ENCODE measurements around the gene ENTHD1.

ENTHD1 gene

GRCh38 chr22:39731481-39731880 lies 162.1 kb downstream of the ENTHD1 start:
- no peak for DNase-seq (ENCODE audit: low read depth in 2 of 2)

GRCh38 chr22:39729141-39729934 lies 164.2 kb downstream of the ENTHD1 start:
- DNase-seq (ENCODE audit: low read depth in 2 of 2) = no peak

- no peak for DNase-seq (ENCODE audit: low read depth in 2 of 2)
Observed at GRCh38 chr22:39728236-39728860, 165.2 kb downstream of the ENTHD1 start.

- no peak for DNase-seq (ENCODE audit: low read depth in 2 of 2)
Observed at GRCh38 chr22:39727541-39727940, 166.0 kb downstream of the ENTHD1 start.

GRCh38 chr22:39725351-39726035 lies 168.1 kb downstream of the ENTHD1 start:
- DNase-seq (ENCODE audit: low read depth in 2 of 2) = no peak

- no peak for DNase-seq (ENCODE audit: low read depth in 2 of 2)
Observed at GRCh38 chr22:39724857-39725256, 168.7 kb downstream of the ENTHD1 start.

GRCh38 chr22:39724390-39724789 lies 169.2 kb downstream of the ENTHD1 start:
- no peak for DNase-seq (ENCODE audit: low read depth in 2 of 2)

GRCh38 chr22:39723899-39724351 lies 169.6 kb downstream of the ENTHD1 start:
- DNase-seq (ENCODE audit: low read depth in 2 of 2) = no peak

- no peak for DNase-seq (ENCODE audit: low read depth in 2 of 2)
Observed at GRCh38 chr22:39723463-39723862, 170.1 kb downstream of the ENTHD1 start.

GRCh38 chr22:39722501-39722900 lies 171.1 kb downstream of the ENTHD1 start:
- no peak for DNase-seq (ENCODE audit: low read depth in 2 of 2)

GRCh38 chr22:39722032-39722325 lies 171.6 kb downstream of the ENTHD1 start:
- no peak for DNase-seq (ENCODE audit: low read depth in 2 of 2)

GRCh38 chr22:39721206-39722031 lies 172.1 kb downstream of the ENTHD1 start:
- no peak for DNase-seq (ENCODE audit: low read depth in 2 of 2)

GRCh38 chr22:39719559-39720450 lies 173.8 kb downstream of the ENTHD1 start:
- no peak for DNase-seq (ENCODE audit: low read depth in 2 of 2)

- DNase-seq (ENCODE audit: low read depth in 2 of 2) = no peak
Observed at GRCh38 chr22:39718921-39719475, 174.6 kb downstream of the ENTHD1 start.

- DNase-seq (ENCODE audit: low read depth in 2 of 2) = no peak
Observed at GRCh38 chr22:39718206-39718605, 175.4 kb downstream of the ENTHD1 start.

GRCh38 chr22:39717099-39717498 lies 176.5 kb downstream of the ENTHD1 start:
- DNase-seq (ENCODE audit: low read depth in 2 of 2) = no peak

- DNase-seq (ENCODE audit: low read depth in 2 of 2) = no peak
Observed at GRCh38 chr22:39716534-39716933, 177.0 kb downstream of the ENTHD1 start.

- no peak for DNase-seq (ENCODE audit: low read depth in 2 of 2)
Observed at GRCh38 chr22:39715778-39716495, 177.6 kb downstream of the ENTHD1 start.

GRCh38 chr22:39714321-39714720 lies 179.2 kb downstream of the ENTHD1 start:
- no peak for DNase-seq (ENCODE audit: low read depth in 2 of 2)

- DNase-seq (ENCODE audit: low read depth in 2 of 2) = no peak
Observed at GRCh38 chr22:39713799-39714290, 179.7 kb downstream of the ENTHD1 start.

Data from stimulated activated CD4-positive, alpha-beta T cell treated with anti-CD3 and anti-CD28 coated beads, Interleukin-1b, Interleukin-23, amount 100 ng/mL, for 4 hours (primary cell).